ENCODE data around the gene CATSPERD. TPM values are rescaled to one million over a fixed set of nuclear protein-coding genes. Genes with fewer than 3 reads are reported as not detected.

CATSPERD gene
- total and polyA plus RNA-seq, 9 of the 15 experiments (the other 6 are each of a cell fraction or from before 2014, with no cell fraction given): not detected

DNA sequence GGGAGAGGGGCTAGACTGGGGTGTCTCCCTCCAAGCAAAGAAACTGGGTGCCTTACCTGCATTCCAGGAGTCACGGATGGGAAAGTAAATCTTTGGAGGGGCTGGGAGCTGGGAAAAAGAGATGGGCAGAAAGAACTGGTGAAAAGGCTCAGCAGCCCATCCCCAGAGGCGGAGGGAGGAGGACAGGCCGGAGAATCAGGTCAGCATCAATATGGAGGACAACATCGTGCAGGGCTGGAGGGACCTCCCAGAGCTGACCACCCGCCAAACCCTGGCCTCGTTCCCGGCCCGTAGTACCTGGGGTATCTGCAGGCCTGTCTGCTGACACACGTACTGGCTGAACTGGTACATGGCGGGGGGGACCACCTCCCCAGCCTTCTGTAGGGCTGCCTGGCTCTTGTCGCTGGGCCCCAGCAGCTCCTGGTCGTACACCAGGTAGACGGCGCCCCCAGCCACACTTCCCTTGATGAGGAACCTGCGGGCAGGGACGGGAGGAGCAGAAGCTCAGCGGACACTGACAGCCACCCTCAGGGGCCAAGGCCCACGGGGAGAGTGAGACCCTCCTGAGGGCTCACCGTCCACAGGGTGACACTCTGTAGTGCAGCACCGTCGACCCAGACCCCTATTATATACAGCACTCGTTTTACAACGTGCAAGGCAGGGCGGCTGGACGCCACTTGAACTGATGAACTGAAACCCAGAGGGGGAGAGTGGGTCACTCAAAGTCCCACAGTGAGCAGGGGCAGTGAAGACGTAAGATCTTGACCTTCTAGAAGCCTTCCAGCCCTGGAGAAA, 41.0 kb upstream of the CATSPERD start (continued):
- TF ChIP-seq, protein P1, sequence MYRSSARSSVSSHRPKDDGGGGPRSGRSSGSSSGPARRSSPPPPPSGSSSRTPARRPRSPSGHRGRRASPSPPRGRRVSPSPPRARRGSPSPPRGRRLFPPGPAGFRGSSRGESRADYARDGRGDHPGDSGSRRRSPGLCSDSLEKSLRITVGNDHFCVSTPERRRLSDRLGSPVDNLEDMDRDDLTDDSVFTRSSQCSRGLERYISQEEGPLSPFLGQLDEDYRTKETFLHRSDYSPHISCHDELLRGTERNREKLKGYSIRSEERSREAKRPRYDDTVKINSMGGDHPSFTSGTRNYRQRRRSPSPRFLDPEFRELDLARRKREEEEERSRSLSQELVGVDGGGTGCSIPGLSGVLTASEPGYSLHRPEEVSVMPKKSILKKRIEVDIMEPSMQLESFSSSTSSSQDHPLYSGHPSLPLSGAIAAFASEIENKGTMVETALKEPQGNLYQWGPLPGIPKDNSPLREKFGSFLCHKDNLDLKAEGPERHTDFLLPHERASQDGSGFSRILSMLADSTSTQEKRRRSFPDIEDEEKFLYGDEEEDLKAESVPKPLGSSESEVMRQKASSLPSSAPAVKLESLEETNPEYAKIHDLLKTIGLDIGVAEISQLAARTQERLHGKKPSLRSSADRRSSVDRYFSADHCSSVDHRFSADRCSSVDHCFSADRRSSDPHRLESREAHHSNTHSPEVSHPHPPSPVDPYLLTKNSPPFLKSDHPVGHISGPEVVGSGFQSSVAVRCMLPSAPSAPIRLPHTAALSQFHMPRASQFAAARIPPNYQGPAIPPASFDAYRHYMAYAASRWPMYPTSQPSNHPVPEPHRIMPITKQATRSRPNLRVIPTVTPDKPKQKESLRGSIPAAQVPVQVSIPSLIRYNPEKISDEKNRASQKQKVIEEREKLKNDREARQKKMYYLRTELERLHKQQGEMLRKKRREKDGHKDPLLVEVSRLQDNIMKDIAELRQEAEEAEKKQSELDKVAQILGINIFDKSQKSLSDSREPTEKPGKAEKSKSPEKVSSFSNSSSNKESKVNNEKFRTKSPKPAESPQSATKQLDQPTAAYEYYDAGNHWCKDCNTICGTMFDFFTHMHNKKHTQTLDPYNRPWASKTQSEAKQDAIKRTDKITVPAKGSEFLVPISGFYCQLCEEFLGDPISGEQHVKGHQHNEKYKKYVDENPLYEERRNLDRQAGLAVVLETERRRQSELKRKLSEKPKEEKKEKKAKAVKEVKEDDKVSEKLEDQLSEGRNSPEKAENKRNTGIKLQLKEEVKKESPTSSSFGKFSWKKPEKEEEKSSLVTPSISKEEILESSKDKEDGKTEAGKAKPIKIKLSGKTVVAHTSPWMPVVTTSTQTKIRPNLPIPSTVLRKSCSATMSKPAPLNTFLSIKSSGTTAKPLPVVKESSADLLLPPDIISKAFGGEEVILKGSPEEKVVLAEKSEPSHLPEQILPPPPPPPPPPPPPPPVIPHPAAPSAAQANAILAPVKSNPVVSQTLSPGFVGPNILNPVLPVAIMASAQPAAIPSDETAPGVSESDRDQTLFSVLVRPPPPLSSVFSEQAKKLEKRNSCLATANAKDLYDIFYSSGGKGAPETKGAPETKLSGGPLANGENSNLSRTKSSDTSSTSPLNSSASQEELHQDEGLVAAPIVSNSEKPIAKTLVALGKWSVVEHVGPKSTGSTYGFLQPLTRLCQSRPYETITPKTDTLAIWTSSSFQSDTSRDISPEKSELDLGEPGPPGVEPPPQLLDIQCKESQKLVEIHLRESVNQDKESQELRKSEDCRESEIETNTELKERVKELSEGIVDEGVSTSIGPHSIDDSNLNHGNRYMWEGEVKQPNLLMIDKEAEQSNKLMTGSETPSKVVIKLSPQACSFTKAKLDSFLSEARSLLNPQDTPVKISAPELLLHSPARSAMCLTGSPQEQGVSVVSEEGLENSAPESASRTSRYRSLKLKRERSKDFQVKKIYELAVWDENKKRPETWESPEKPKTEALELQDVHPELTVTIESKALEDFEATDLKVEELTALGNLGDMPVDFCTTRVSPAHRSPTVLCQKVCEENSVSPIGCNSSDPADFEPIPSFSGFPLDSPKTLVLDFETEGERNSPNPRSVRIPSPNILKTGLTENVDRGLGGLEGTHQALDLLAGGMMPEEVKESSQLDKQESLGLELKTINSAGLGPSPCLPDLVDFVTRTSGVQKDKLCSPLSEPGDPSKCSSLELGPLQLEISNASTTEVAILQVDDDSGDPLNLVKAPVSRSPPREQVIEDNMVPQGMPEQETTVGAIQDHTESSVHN (IDR thresholded peaks at IDR 0.05; ENCODE audit: borderline replicate concordance in 1 of 2, low read depth in 1 of 2): no peak
- TF ChIP-seq, protein P2, sequence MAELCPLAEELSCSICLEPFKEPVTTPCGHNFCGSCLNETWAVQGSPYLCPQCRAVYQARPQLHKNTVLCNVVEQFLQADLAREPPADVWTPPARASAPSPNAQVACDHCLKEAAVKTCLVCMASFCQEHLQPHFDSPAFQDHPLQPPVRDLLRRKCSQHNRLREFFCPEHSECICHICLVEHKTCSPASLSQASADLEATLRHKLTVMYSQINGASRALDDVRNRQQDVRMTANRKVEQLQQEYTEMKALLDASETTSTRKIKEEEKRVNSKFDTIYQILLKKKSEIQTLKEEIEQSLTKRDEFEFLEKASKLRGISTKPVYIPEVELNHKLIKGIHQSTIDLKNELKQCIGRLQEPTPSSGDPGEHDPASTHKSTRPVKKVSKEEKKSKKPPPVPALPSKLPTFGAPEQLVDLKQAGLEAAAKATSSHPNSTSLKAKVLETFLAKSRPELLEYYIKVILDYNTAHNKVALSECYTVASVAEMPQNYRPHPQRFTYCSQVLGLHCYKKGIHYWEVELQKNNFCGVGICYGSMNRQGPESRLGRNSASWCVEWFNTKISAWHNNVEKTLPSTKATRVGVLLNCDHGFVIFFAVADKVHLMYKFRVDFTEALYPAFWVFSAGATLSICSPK (IDR thresholded peaks at IDR 0.05; ENCODE audit: borderline replicate concordance): no peak
- TF ChIP-seq ZNF695 (CRISPR knock-in tag; IDR thresholded peaks at IDR 0.05) (no peak), PHTF2 (CRISPR knock-in tag; IDR thresholded peaks at IDR 0.05) (no peak), HMGN3 (IDR thresholded peaks at IDR 0.05; ENCODE audit: borderline replicate concordance, extremely low read depth, insufficient read length, low read depth, low read length) (no peak), TRIM28 (IDR thresholded peaks at IDR 0.05) (no peak), TAF9B (IDR thresholded peaks at IDR 0.05; ENCODE audit: partially characterized antibody) (no peak), ZNF445 (CRISPR knock-in tag; IDR thresholded peaks at IDR 0.05; ENCODE audit: low read depth) (no peak), PCBP2 (IDR thresholded peaks at IDR 0.05; ENCODE audit: low read depth, low read length, poor library complexity, severe bottlenecking) (no peak)
- TF ChIP-seq, protein P3, sequence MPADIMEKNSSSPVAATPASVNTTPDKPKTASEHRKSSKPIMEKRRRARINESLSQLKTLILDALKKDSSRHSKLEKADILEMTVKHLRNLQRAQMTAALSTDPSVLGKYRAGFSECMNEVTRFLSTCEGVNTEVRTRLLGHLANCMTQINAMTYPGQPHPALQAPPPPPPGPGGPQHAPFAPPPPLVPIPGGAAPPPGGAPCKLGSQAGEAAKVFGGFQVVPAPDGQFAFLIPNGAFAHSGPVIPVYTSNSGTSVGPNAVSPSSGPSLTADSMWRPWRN (IDR thresholded peaks at IDR 0.05; ENCODE audit: low read depth): no peak
- TF ChIP-seq, protein P4, sequence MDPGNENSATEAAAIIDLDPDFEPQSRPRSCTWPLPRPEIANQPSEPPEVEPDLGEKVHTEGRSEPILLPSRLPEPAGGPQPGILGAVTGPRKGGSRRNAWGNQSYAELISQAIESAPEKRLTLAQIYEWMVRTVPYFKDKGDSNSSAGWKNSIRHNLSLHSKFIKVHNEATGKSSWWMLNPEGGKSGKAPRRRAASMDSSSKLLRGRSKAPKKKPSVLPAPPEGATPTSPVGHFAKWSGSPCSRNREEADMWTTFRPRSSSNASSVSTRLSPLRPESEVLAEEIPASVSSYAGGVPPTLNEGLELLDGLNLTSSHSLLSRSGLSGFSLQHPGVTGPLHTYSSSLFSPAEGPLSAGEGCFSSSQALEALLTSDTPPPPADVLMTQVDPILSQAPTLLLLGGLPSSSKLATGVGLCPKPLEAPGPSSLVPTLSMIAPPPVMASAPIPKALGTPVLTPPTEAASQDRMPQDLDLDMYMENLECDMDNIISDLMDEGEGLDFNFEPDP (CRISPR knock-in tag; IDR thresholded peaks at IDR 0.05): no peak
- TF ChIP-seq, protein P5, sequence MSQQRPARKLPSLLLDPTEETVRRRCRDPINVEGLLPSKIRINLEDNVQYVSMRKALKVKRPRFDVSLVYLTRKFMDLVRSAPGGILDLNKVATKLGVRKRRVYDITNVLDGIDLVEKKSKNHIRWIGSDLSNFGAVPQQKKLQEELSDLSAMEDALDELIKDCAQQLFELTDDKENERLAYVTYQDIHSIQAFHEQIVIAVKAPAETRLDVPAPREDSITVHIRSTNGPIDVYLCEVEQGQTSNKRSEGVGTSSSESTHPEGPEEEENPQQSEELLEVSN (IDR thresholded peaks at IDR 0.05; ENCODE audit: borderline replicate concordance in 1 of 2, extremely low read depth in 1 of 2, insufficient read depth in 1 of 2, insufficient read length in 1 of 2, low read depth in 1 of 2, low read length in 1 of 2, poor library complexity in 1 of 2, severe bottlenecking in 1 of 2): no peak

All from K562 (cell line).